HT1080 (cell line): ENCODE measurements around the gene TRMT11. TPM values are rescaled to one million over a fixed set of nuclear protein-coding genes. Genes with fewer than 3 reads are reported as not detected.
"Not testable (repeated sequence)": the region's sequence is repeated elsewhere in the genome, so short reads cannot be mapped to it uniquely, and the experiment has no call there.

Experiments
- DNase-seq: peaks from one replicate; pipeline ENCODE4 v3.0.0-alpha.2; 2015; ENCODE audit warnings: low read depth
- total RNA-seq: library from RNA; depleted of rRNA; stranded (reverse); fragments of >200 nt; shearing (Covaris generic); gene quantifications from 2 replicates; pipeline ENCODE4 v1.2.3, GENCODE V29; 2014

TRMT11 gene
- total RNA-seq, 1 experiment from 2014 or later: 15.8 TPM

- DNase-seq: peak; percentile 95
These were observed 29.6 kb upstream of the TRMT11 start, which contains the start of gene HINT3 for GRCh38 chr6:125956506-125957390. Gene HINT3 (plus strand): TSS chr6:125956770. CDS start chr6:125956978, 208 bp downstream.

DNA sequence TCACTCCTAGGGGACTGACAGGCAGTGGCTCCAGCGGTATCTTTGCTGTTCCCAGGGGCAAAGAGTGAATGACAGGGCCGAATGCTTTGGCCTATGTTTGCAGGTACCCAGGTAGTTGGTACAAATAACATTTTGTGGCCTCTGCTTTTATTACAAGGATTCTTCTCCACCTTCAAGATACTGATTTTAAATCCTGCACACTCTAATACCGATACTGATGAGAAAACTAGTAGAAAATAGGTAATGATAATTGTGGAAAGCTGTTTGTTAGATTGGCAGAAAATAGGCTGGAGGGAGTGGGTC, 29.0 kb upstream of the TRMT11 start:
- no peak for DNase-seq

GRCh38 chr6:125957845-125958244, 28.5 kb upstream of the TRMT11 start:
- peak; percentile 70 for DNase-seq

DNA sequence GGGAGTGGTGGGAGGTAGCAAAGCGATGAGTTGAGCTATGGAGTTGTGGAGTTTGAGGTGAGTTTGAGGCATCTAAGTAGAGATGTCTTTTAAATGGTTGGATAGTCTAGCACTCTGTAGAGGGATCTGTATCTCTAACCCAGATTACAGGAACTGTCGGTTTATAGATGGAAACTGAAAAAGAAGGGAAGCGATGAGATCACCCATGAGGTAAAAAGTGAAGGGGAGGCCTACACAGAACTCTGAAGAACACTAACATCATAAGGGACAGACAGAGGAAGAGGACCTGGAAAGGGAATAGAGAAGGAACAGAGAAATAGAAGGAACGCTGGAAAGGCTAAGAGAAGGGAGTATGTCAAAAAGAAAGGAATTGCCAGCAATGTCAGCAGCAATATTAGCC, 27.3 kb upstream of the TRMT11 start:
- no peak for DNase-seq

DNA sequence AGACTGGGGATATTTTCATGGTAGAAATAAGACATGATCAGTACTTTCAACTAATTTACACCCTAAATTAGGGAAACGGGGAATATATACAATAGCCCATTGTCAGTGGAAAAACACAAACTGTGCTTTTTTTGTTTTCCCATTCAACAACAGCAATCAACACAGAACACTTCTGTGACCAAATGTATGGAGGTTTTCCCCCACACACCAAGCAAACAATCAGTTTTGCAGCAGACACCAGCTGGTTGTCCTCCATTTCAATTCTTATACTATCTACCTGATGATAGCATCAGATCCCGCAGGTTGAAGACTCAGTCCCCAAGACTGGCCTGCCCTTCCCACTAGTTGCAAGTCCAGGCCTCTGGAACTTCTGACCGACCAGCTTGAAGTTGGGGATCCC, 25.2 kb upstream of the TRMT11 start:
- DNase-seq: no peak

DNA sequence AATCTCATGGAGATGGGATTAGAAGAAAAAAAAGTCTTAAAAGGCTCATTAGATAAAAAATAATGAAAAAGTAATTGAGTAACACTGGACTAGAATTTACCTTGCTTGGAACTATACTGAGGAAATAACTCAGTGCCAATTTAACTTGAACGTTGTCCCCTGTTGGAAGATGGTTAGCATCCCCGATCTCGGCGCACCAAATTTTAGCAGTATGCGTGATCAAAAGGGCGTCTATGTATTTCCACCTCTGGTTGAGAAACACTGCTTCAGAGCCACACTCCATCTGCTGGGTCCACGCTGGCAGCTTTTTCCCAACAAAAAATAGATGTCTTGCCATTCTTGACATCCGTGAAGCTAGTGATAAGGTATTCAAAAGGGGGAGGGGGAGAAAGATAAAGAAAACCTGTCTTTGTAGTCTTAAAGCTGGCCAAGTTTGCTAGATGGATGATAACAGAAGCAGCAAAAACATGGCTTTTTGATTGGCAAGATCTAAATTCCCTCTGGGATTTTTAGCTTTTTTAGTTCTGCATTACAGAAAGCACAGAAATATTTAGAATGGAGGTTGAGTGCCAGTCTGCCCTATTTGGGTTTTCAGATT, 23.3 kb upstream of the TRMT11 start:
- no peak for DNase-seq

DNA sequence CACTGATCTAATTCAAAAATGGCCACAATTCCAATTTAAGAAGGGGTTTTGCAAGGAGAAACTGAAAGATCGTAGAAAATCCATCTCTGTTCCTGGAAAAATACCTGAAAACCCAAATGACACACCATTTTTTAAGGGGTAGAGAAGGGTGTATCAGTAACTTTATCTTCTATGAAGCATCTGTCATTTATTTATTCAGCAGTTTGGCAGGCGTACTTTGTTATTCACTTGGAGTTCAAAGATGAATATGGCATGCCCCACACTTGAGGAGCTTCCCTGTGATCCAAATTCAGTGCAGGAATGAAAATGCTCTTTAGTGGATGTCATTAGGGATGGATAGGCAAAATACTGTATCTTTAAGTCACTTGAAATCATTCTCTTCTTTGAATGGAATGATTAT, 22.5 kb upstream of the TRMT11 start:
- no peak for DNase-seq

- DNase-seq: no peak
These were observed 19.8 kb upstream of the TRMT11 start for GRCh38 chr6:125966569-125966968.

GRCh38 chr6:125968493-125968892, 17.8 kb upstream of the TRMT11 start:
- DNase-seq: no peak

- no peak for DNase-seq
These were observed 15.6 kb upstream of the TRMT11 start for GRCh38 chr6:125970760-125971159.

DNA sequence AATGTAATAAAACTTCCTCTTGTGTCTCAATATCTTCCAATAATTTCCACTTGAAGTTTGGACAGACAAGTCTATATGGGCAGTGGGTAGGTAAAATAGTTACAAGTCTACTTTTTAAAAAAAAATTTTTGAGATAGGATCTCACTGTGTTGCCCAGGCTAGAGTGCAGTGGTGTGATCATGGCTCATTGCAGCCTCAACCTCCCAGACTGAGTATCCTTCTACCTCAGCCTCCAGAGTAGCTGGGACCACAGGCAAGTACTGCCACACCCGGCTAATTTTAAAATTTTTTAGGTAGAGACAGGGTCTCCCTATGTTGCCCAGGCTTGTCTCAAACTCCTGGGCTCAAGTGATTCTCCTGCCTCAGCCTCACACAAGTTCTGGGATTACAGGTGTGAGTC, 13.9 kb upstream of the TRMT11 start:
- DNase-seq: not testable (repeated sequence)

- peak; percentile 42 for DNase-seq
These were observed 12.0 kb upstream of the TRMT11 start for GRCh38 chr6:125974214-125974866.

DNA sequence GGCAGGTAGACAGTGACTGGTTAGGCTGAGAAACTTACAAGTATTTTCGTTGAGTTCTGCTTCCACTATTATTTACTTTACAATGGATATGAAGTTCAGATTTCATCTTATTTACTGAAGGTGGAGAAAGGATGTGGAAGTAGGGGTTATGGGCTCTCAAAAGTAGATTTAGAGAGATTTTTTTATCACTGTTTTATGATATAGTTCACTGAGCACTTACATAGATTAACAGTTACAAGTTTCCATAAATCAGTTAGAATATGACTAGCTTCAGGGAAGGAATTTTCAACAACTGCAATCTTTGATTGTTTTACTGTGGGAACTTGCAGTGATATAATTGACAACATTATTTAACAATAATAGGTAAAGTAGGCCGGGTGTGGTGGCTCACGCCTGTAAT, 7.2 kb upstream of the TRMT11 start:
- no peak for DNase-seq

DNA sequence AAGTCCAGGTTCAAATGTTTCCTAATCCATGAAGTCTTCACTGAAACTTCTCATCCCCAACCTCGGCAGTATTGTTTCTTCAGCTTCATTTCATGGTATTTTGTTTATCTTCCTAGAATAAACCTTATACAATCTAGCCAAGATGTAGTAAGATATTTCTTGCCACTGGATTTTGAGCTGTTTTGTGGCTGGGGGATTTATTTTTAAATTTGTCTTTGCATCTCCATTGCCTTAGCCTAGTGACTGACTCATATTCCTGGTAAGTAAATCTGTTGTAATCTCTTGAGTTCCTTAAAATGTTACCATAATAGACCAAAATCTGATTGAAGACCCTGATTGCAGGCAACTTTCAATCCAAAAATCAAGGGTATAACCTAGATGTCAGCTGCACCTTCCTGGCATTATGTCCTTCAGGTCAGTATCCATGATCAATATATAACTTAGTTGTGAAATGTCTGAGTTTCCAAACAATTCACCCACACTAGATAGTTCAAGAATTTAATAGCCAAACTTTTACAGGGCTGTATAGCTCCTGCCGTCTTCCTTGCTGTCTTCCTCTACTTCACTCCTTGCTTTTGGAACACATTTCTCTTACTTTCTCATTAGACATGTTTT, 4.7 kb upstream of the TRMT11 start:
- DNase-seq: no peak

GRCh38 chr6:125983246-125983945, 2.9 kb upstream of the TRMT11 start:
- DNase-seq: peak; percentile 64

GRCh38 chr6:125984311-125984710, 2.0 kb upstream of the TRMT11 start:
- DNase-seq: peak; percentile 31

GRCh38 chr6:125985522-125985921, 818 bp upstream of the TRMT11 start:
- no peak for DNase-seq

- no peak for DNase-seq
These were observed 400 bp upstream of the TRMT11 start for GRCh38 chr6:125985979-125986300.

DNA sequence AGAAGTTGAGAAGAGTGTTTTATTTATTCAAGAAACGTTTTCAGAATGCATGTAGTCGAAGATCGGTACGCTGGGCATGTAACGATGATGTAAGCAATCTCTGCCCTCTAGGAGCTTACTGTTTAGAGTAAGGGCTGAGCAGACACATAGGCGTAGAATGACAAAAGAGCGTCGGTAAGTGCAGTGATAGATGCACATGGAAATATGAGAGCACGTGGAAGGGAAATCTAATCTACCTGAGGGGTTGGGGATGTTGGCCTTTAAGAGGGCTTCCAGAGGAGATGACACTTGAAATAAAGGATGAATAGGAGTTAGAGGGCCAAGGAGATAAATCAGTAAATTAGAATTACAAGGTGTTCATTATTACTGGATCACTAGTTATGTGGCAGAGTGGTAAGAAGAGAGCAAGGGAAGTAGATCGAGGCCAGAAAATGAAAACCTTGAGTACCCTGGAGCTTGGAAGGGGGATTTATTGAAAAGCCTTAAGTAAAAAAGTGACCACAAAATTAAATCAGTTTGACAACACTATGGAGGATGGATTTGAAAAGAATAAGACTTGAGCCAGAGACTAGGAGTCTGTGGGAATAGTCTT, 782 bp downstream of the TRMT11 start:
- no peak for DNase-seq

- DNase-seq: no peak
These were observed 1.9 kb downstream of the TRMT11 start for GRCh38 chr6:125988280-125988679.

DNA sequence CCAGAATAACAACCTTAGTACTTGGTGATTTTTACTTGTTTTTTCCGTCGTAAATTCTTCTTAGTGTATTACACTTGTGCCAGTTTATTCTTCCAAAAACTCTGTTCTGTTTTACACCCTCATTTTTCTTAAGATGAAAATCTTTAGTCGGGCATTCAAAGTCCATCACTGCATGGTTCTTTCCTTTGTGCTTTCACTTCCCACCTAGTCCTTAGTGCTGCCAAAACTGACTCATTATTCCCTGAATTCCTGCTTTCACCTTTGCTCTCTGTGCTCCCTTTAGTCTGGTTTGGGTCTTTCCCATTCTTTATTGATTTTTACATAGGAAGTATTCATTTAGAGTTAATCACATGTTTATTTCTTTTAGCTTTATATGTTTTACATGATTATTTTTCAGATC, 3.3 kb downstream of the TRMT11 start:
- no peak for DNase-seq
